Activated CD4-positive, alpha-beta T cell treated with anti-CD3 and anti-CD28 coated beads for 1 hour (primary cell): ENCODE data around the gene STARD13.

Experiments
- DNase-seq: peaks from one replicate; pipeline ENCODE4 v3.0.0-alpha.2; 2020

STARD13 gene

GRCh38 chr13:33072759-33073158, 212.8 kb downstream of the STARD13 start:
- no peak for DNase-seq

- DNase-seq, result no peak
Measured at GRCh38 chr13:33072282-33072681, 213.3 kb downstream of the STARD13 start.

- no peak for DNase-seq
Measured at GRCh38 chr13:33070713-33071112, 214.8 kb downstream of the STARD13 start.

- DNase-seq, result no peak
Measured at GRCh38 chr13:33069365-33069764, 216.2 kb downstream of the STARD13 start.

- no peak for DNase-seq
Measured at GRCh38 chr13:33066329-33066728, 219.2 kb downstream of the STARD13 start.

GRCh38 chr13:33060815-33061214, 224.7 kb downstream of the STARD13 start:
- no peak for DNase-seq

GRCh38 chr13:33058776-33059327, 226.7 kb downstream of the STARD13 start:
- no peak for DNase-seq

GRCh38 chr13:33057019-33057780, 228.4 kb downstream of the STARD13 start:
- DNase-seq, result no peak

GRCh38 chr13:33053397-33054066, 232.0 kb downstream of the STARD13 start:
- no peak for DNase-seq
